IPS-18c (cell line): ENCODE results near the gene HYAL3.
"Not testable (repeated sequence)": the region's sequence is repeated elsewhere in the genome, so short reads cannot be mapped to it uniquely, and the experiment has no call there.

Experiments used
- H3K4me3 ChIP-seq: 2 replicates; pipeline ENCODE4 v1.7.0; 2013; ENCODE audit warnings: low read depth, mild to moderate bottlenecking, low read length, moderate library complexity; ENCODE audit not compliant: insufficient read depth
- H3K9me3 ChIP-seq: one replicate; pipeline ENCODE4 v1.6.1; 2013; ENCODE audit warnings: mild to moderate bottlenecking, low read length, moderate library complexity; ENCODE audit not compliant: control insufficient read depth, insufficient read depth

HYAL3 gene

DNA sequence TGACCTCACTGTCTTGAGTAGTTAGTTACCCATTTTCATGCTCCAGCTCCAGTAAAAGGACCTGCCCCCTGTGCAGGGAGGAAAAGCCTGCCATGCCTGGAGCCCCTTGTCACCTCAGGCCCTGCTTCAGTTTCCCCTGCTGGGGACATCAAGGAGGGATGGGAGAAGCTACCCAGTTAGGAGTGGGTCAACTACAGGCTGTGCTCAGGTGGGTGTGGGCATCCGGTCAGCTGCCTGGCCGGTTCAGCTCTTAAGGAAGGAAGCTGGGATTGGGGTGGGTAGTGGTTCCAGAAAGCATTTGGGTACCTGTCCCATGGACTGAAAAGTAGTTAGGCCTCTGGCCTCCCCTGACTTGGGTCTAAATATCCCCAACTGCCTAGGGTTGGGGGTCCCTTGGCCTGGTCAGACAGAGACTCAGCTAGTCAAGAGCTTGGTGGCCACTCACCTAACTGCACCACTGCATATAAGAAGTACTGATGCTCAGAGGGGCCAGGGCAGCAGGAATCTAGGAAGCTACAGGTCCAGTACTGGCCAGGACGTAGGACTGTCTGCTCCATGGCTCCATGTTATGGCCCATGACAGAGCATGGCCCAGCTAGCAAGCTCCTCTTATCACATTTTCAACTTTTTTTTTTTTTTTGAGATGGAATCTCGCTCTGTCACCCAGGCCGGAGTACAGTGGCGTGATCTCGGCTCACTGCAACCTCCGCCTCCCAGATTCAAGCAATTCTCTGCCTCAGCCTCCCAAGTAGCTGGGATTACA lies 19.8 kb downstream of the HYAL3 start:
- H3K9me3 ChIP-seq, result no peaks in the 10 kb centered on the region

DNA sequence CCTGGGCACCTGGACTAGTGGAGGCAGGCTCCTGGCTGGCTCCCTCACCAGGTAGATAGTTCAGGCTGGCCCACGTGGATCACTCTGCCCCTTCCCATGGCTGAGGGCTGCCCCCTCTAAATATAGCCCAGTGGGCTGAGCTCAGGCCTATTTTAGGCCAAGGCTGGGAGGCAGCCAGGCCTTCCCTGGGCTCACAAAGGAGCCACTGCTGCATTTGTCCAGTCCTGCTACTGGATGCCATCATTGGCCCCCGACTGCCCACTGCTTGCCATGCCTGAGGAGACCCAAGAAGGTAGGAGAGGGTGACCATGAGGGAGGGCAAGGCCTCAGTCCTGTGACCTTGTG lies 20.4 kb downstream of the HYAL3 start, which contains the start of gene LSMEM2:
Gene LSMEM2, plus strand, starts transcription at position 208 of the 345 bp plus-strand sequence. Its CDS starts 27 bp downstream, at position 235.
- Histone ChIP-seq H3K9me3 (no peaks in the 10 kb centered on the region), H3K4me3 (no peak within 1 kb of the TSS)

More for the DNA sequence above, 19.8 kb downstream of the HYAL3 start:
- no peak overlapping the region for H3K4me3 ChIP-seq

DNA sequence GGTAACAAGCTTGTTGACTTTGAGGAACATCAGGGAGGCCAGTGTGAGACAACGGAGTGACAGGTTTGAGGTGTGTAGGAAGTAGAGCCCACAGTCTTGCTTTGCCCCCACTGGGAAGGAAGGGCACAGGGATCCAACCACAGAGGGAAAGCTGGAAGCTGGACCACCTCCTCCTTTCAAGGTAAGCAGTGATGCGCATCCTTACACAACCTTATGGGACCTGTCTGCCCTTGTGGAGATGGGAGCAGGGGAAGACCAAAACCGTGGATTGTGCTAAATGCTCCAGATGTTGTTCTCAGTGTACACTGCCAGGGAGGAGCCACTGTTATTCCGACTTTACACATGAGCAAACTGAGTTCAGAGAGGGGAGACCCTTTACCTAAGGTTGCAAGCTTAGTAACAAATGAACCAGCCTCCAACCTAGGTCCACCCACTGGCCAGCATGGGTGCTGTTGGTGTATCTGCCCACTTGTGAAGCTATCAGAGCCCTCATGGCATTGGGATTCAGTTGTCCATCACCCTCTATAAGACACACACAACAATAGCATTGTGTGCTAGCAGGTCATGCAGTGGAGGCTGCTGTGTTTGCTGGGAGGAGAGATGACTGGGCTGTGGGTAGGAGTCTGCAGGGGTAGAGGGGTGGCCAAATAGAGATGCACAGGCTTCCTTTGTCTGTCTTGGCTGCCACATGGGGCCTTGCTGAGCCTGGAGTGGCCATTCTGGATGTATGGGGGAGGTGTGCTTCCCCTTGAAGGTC lies 20.9 kb downstream of the HYAL3 start:
- no peaks in the 10 kb centered on the region for H3K9me3 ChIP-seq
- H3K4me3 ChIP-seq, result no peak overlapping the region

DNA sequence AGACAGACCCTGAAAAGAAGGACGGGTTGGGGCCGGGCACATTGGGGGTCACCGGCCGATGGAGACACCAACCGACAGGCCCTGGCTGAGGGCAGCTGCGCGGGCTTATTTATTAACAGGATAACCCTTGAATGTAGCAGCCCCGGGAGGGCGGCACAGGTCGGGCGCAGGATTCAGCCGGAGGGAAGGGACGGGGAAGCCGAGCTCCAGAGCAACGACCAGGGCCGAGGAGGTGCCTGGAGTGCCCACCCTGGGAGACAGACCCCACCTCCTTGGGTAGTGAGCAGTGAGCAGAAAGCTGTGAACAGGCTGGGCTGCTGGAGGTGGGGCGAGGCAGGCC lies 22.5 kb downstream of the HYAL3 start:
- Histone ChIP-seq H3K4me3 (no peak overlapping the region; the same call in 1 of the 2 replicates), H3K9me3 (no peaks in the 10 kb centered on the region)

DNA sequence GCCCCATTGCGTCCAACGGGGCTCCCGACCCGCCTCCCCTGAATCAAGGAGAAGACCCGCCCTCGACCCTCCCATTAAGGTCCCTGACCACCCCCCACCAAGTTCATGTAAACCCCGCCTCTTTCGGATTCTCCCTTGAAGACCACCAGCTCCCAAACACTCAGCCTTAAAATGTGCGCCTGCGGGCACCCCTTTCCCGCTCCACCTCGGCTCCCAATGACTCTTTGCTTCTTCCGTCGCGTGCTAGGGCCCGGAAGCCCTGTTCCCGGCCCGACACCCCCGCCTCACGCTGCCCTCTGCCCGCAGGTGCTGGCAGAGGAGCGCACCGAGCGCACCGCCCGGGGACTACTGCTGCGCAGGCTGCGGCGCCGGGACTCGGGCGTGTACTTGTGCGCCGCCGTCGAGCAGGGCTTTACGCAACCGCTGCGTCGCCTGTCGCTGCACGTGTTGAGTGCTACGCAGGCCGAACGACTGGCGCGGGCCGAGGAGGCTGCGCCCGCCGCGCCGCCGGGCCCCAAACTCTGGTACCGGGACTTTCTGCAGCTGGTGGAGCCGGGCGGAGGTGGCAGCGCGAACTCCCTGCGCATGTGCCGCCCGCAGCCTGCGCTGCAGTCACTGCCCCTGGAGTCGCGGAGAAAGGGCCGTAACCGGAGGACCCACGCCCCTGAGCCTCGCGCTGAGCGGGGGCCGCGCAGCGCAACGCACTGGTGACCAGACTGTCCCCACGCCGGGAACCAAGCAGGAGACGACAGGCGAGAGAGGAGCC lies 23.0 kb downstream of the HYAL3 start:
- H3K4me3 ChIP-seq, result peak overlapping the region; percentile 43
- H3K9me3 ChIP-seq, result no peaks in the 10 kb centered on the region

- Histone ChIP-seq H3K4me3 (peak overlapping the region; percentile 43), H3K9me3 (no peaks in the 10 kb centered on the region)
These were observed 23.8 kb downstream of the HYAL3 start for GRCh38 chr3:50275141-50275995.

DNA sequence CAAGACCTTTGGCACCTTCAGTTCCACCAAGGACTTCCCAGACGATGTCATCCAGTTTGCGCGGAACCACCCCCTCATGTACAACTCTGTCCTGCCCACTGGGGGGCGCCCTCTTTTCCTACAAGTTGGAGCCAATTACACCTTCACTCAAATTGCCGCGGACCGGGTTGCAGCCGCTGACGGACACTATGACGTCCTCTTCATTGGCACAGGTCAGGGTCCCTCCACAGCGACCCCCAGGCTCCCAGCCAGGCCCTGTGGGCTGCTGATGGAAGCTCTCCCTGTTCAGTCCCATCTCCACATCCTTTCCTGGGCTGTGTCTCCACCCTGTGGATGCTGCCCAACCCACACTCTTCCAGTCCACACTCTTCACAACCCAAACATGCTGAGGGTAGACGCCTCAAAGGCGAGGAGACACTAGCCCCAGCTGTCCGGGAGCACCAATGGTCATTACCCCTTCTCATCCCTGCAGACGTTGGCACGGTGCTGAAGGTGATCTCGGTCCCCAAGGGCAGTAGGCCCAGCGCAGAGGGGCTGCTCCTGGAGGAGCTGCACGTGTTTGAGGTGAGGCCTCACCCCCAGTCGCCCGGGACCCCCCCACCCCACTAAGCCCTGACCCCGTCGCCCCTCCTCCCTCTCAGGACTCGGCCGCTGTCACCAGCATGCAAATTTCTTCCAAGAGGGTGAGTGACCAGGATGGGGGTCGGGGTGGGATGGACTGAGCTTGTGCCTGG lies 24.7 kb downstream of the HYAL3 start:
- Histone ChIP-seq H3K4me3 (no peak overlapping the region; the same call in 1 of the 2 replicates), H3K9me3 (no peaks in the 10 kb centered on the region)

GRCh38 chr3:50273689-50274065 lies 25.5 kb downstream of the HYAL3 start:
- peak overlapping the region; percentile 31; the same call in 1 of the 2 replicates for H3K4me3 ChIP-seq
- H3K9me3 ChIP-seq, result no peaks in the 10 kb centered on the region

GRCh38 chr3:50272911-50273688 lies 26.1 kb downstream of the HYAL3 start:
- H3K4me3 ChIP-seq, result peak overlapping the region; percentile 31; the same call in 1 of the 2 replicates
- no peaks in the 10 kb centered on the region for H3K9me3 ChIP-seq

DNA sequence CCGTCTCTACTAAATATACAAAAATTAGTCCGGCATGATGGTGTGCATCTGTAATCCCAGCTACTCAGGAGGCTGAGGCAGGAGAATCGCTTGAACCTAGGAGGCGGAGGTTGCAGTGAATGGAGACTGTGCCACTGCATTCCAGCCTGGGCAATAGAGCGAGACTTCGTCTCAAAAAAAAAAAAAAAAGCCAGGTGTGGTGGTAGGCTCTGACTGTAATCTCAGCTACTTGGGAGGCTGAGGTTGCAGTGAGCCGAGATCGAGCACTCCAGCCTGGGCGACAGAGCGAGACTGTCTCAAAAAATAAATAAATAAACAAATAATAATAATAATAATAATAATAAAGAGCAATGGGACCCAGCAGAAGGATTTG lies 26.7 kb downstream of the HYAL3 start:
- not testable (repeated sequence) for H3K9me3 ChIP-seq

DNA sequence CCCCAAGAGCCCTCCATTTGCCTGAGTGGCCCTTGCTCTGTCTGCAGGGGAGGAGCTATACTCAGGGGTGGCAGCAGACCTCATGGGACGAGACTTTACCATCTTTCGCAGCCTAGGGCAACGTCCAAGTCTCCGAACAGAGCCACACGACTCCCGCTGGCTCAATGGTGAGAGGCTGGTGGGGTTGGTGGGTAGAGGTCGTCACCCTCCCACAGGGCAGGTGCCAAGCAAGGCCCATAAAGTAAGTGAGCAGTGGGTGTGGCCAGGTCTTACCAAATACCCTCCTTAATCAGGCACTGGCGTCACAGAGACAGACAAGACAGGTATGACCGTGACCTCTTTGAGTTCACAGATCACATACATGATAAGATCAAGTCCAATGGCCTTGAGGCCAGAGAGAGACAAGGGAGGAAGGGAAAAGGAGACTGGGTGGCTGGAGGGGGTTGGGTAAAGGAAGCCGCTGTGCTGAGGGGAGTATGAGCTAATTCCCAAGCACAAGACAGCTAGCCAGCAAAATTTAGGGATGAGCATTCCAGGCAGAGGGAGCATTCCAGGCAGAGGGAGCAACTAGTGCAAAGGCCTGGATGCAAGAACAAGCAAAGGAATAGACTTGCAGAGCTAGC lies 27.8 kb downstream of the HYAL3 start:
- Histone ChIP-seq H3K4me3 (no peak overlapping the region), H3K9me3 (no peaks in the 10 kb centered on the region)

More for the DNA sequence above, 26.7 kb downstream of the HYAL3 start:
- not testable (repeated sequence) for H3K4me3 ChIP-seq

DNA sequence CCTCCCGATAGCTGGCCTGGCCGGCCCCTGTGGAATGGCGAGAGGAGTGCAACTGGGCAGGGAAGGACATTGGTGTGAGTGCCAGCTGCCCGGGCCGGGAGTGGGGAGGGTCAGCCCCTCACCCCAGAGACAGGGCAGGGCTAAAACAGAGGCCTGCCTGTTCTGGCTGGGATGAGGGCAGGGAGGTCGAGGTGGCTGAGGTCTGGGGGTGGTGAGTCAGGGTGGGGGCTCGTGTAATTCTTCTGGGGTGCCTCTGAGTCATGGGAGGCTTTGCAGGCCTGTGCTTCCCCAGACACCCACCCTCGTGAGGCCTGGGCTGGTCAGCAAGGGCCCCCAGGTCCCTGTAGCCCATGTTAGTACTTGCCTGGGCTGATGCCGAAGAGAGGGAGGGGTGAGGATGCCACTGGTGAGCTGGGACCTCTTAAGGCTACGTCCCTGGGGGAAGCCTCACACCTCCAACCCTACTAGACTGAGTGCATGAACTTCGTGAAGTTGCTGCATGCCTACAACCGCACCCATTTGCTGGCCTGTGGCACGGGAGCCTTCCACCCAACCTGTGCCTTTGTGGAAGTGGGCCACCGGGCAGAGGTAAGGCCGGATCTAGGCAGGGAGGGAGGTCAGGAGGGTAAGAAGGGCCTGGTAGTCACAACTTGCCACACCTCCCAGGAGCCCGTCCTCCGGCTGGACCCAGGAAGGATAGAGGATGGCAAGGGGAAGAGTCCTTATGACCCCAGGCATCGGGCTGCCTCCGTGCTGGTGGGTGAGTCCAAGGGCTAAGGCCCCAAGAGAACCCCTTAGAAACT lies 28.6 kb downstream of the HYAL3 start:
- H3K4me3 ChIP-seq, result no peak overlapping the region
- no peaks in the 10 kb centered on the region for H3K9me3 ChIP-seq

DNA sequence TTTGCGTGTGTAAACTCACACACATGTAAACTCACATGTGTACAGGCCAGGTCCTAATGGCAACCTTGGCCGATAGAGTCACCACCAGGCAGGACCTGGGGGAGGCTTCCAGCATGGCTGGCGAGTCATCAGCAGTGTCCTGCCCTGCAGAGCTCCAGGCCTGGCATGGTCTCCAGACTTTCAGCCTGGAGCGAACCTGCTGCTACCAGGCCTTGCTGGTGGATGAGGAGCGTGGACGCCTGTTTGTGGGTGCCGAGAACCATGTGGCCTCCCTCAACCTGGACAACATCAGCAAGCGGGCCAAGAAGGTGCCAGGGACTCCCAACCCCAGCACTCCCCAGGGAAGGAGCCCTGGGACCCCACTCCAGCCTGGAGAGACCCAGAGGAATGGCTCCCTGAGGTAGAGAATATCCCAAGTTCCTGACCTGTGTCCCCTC lies 29.2 kb downstream of the HYAL3 start:
- H3K4me3 ChIP-seq, result no peak overlapping the region; the same call in 1 of the 2 replicates
- H3K9me3 ChIP-seq, result no peaks in the 10 kb centered on the region

DNA sequence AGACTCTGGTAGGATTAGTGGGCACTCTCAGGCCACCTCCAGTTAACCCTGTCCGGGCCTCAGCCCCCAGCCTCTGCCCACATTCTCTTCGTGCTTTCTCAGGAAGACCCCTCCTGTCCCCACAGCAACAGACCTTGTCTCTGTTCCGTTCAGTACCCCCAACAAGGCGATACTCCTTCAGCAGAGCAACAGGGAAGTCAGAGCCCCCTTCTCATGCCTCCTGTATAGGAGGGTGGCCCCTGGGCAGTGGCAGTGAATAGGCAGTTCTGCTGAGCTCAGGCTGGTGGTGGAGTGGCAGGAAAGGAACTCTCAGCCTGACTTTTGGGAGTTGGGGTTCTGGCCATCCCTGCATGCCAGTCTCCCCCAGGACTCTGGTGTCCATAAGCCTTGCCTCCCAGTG lies 29.7 kb downstream of the HYAL3 start:
- no peak overlapping the region for H3K4me3 ChIP-seq
- no peaks in the 10 kb centered on the region for H3K9me3 ChIP-seq
